Endothelial cell of umbilical vein (primary cell): ENCODE measurements around the gene FIBCD1. TPM values are rescaled to one million over a fixed set of nuclear protein-coding genes. Genes with fewer than 3 reads are reported as not detected.

Experiments
- BruUV-seq: library from RNA; stranded (reverse); fragments of 400-500 nt; replicated peaks from 2 replicates; lab custom pipeline; 2021; lab: Mats Ljungman, UMichigan
- CTCF ChIA-PET: fragments of 300-600, 350-600 bp; sonication (Branson Sonifier 250); formaldehyde crosslinking; loops from one replicate; lab custom pipeline; 2021; ENCODE audit warnings: antibody characterized with exemption, inconsistent platforms; lab: Charles Lee
- POLR2A ChIA-PET: fragments of 300-600, 350-600 bp; sonication (Branson Sonifier 250); formaldehyde crosslinking; loops from one replicate; lab custom pipeline; 2021; ENCODE audit warnings: antibody characterized with exemption, inconsistent platforms; lab: Charles Lee
- DNase-seq: peaks from one replicate; pipeline ENCODE4 v3.0.0-alpha.2; 2011; ENCODE audit warnings: low read depth, low spot score
- FAIRE-seq: peaks from 2 replicates; lab custom pipeline; 2011; peaks lifted over from hg19 to GRCh38; lab: Jason Lieb, UNC
- H2AFZ ChIP-seq: 2 replicates; pipeline ENCODE4 v1.6.0; 2012; ENCODE audit warnings: low read depth, low read length, control low read depth, inconsistent platforms
- H3K27ac ChIP-seq: 2 replicates; pipeline ENCODE4 v1.5.1; 2011; ENCODE audit warnings: low read depth, mild to moderate bottlenecking, control low read depth, low read length, moderate library complexity; ENCODE audit not compliant: insufficient read depth
- H3K27me3 ChIP-seq, 2 experiments: 2 replicates each; pipeline versions ENCODE4 v1.6.0 to v1.6.1; 2011; ENCODE audit warnings: low read length in 2 of 2, mixed read lengths in 1 of 2; ENCODE audit not compliant: control insufficient read depth in 2 of 2, insufficient read depth in 2 of 2
- H3K36me3 ChIP-seq, 2 experiments: 2 replicates in 1 of 2; 3 replicates in 1 of 2; pipeline ENCODE4 v1.5.1; 2011; ENCODE audit warnings: low read length in 2 of 2, mild to moderate bottlenecking in 1 of 2, moderate library complexity in 1 of 2; ENCODE audit not compliant: control insufficient read depth in 2 of 2, insufficient read depth in 2 of 2; ENCODE audit errors: extremely low read depth in 1 of 2
- H3K4me1 ChIP-seq: 3 replicates; pipeline ENCODE4 v1.5.1; 2011; ENCODE audit warnings: mild to moderate bottlenecking, low read length; ENCODE audit not compliant: control insufficient read depth, insufficient read depth; ENCODE audit errors: extremely low read depth
- H3K4me2 ChIP-seq: 2 replicates; pipeline ENCODE4 v1.6.1; 2011; ENCODE audit warnings: low read length, control low read depth, mixed read lengths; ENCODE audit not compliant: insufficient read depth
- H3K4me3 ChIP-seq, 3 experiments: fragments of 200-600 bp in 1 of 3; sonication (generic), shearing (Covaris generic) in 1 of 3; replicated peaks in 1 of 3; 2 replicates each; pipeline ENCODE4 v1.5.1; 2011 to 2016; ENCODE audit warnings: control low read depth in 3 of 3, low read length in 3 of 3, mild to moderate bottlenecking in 2 of 3, inconsistent platforms in 1 of 3, low read depth in 1 of 3, moderate library complexity in 1 of 3; ENCODE audit not compliant: insufficient read depth in 1 of 3
- H3K79me2 ChIP-seq: 2 replicates; pipeline ENCODE4 v1.6.0; 2012; ENCODE audit warnings: low read length, inconsistent platforms; ENCODE audit not compliant: control insufficient read depth, insufficient read depth
- H3K9ac ChIP-seq: replicated peaks from 2 replicates; pipeline ENCODE3; 2011; ENCODE audit warnings: low read length, control low read depth; ENCODE audit not compliant: insufficient read depth; ENCODE audit errors: extremely low read depth
- H3K9me1 ChIP-seq: replicated peaks from 3 replicates; pipeline ENCODE4 v1.6.0; 2011; ENCODE audit warnings: mild to moderate bottlenecking, low read length; ENCODE audit not compliant: control insufficient read depth, insufficient read depth; ENCODE audit errors: extremely low read depth
- H3K9me3 ChIP-seq: replicated peaks from 2 replicates; pipeline ENCODE4 v1.5.1; 2012; ENCODE audit warnings: low read length, inconsistent platforms; ENCODE audit not compliant: control insufficient read depth, insufficient read depth
- H4K20me1 ChIP-seq: replicated peaks from 2 replicates; pipeline ENCODE3; 2011; ENCODE audit warnings: mild to moderate bottlenecking, low read length; ENCODE audit not compliant: control insufficient read depth, insufficient read depth; ENCODE audit errors: extremely low read depth
- EZH2 ChIP-seq: IDR thresholded peaks from 2 replicates; pipeline ENCODE4 v1.6.1; 2012; ENCODE audit warnings: borderline replicate concordance, low read depth, mild to moderate bottlenecking, moderate library complexity, low read length, inconsistent platforms; ENCODE audit not compliant: severe bottlenecking
- FOS ChIP-seq: IDR thresholded peaks from 2 replicates; pipeline ENCODE4 v1.6.1; 2011; ENCODE audit warnings: mild to moderate bottlenecking, low read length, moderate library complexity, borderline replicate concordance; ENCODE audit not compliant: insufficient read depth
- GATA2 ChIP-seq: IDR thresholded peaks from 2 replicates; pipeline ENCODE4 v1.7.0; 2011; ENCODE audit warnings: low read depth, mild to moderate bottlenecking, moderate library complexity, mixed read lengths, low read length; ENCODE audit not compliant: insufficient read length, insufficient read depth
- JUN ChIP-seq: IDR thresholded peaks from 2 replicates; pipeline ENCODE4 v1.6.1; 2011; ENCODE audit warnings: borderline replicate concordance, low read depth; ENCODE audit not compliant: insufficient read length, insufficient read depth
- MAX ChIP-seq: IDR thresholded peaks from 2 replicates; pipeline ENCODE4 v1.6.1; 2011; ENCODE audit not compliant: insufficient read depth, insufficient read length
- MYC ChIP-seq: IDR thresholded peaks from one replicate; pipeline ENCODE4 v1.6.1; 2011; ENCODE audit warnings: mild to moderate bottlenecking, low read depth, low read length
- POLR2A ChIP-seq: IDR thresholded peaks from 2 replicates; pipeline ENCODE4 v1.6.1; 2012; ENCODE audit warnings: low read depth, mild to moderate bottlenecking, control low read depth, low read length
- POLR2AphosphoS5 ChIP-seq: IDR thresholded peaks from 2 replicates; pipeline ENCODE4 v1.6.1; 2012; ENCODE audit warnings: low read depth, mild to moderate bottlenecking, control low read depth, low read length, moderate library complexity; ENCODE audit not compliant: insufficient read depth
- dilution Hi-C: fragments of 300-500 bp; cut with MboI; formaldehyde crosslinking; loops from one replicate; pipeline ENCODE4 v1.15.0; 2019; ENCODE audit warnings: low sequenced_read_pairs; ENCODE audit not compliant: extremely low pct_ligation_motif_present
- intact Hi-C: fragments of 100-400 bp; cut with micrococcal nuclease; formaldehyde crosslinking; loops from one replicate; pipeline ENCODE4 v1.10.0; 2022
- polyA plus RNA-seq, 4 experiments: library from polyadenylated mRNA; depleted of rRNA in 3 of 4; stranded (reverse) in 3 of 4; unstranded in 1 of 4; fragments of >200 nt; gene quantifications; 2 replicates each; pipeline versions ENCODE4 v1.2.1 to v1.2.3, GENCODE V29; 2011 to 2012; ENCODE audit warnings: missing spikeins in 1 of 4
- total RNA-seq: library from RNA; stranded (reverse); gene quantifications from 2 replicates; pipeline ENCODE4 v1.2.3, GENCODE V29; 2021
- TF ChIP-seq, protein P1 (sequence below), 2 donors: IDR thresholded peaks; 1 replicate in 1 of 2; 2 replicates in 1 of 2; pipeline ENCODE4 v1.5.1; 2011; ENCODE audit warnings: low read length in 2 of 2, mild to moderate bottlenecking in 2 of 2, moderate library complexity in 2 of 2, control low read depth in 1 of 2, inconsistent platforms in 1 of 2, low read depth in 1 of 2; ENCODE audit not compliant: insufficient read depth in 1 of 2; ENCODE audit errors: extremely low read depth in 1 of 2

FIBCD1 gene
- total and polyA plus RNA-seq, 2 donors (not counting 3 experiments of a cell fraction or from before 2014, with no cell fraction given), result 0.14 TPM; not detected in 1

DNA sequence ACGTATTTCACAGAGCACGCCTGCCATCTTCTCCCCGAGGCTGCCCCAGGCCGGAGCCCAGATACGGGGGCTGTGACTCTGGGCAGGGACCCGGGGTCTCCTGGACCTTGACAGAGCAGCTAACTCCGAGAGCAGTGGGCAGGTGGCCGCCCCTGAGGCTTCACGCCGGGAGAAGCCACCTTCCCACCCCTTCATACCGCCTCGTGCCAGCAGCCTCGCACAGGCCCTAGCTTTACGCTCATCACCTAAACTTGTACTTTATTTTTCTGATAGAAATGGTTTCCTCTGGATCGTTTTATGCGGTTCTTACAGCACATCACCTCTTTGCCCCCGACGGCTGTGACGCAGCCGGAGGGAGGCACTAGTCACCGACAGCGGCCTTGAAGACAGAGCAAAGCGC, 52.1 kb downstream of the FIBCD1 start:
- no peaks in the 10 kb centered on the region for H3K9me1 ChIP-seq
- FAIRE-seq (no peak), DNase-seq (no peak)
- dilution Hi-C loops (no loop called here), intact Hi-C loops (no loop called here)
- no peaks in the 10 kb centered on the region for H3K9me3 ChIP-seq
- H3K27ac ChIP-seq, result no peak overlapping the region
- ChIA-PET POLR2A (no interaction called here), CTCF (interaction anchor here (3.3 kb wide), 1 partner anchor 159 kb away, joined by 14 read pairs; no protein-coding TSS in a partner anchor)
- H3K79me2 ChIP-seq, result peaks cover 3% of the 10 kb centered on the region
- no peak overlapping the region for H3K9ac ChIP-seq
- H3K4me2 ChIP-seq, result no peak overlapping the region
- H2AFZ ChIP-seq, result no peak overlapping the region
- TSS peak; percentile 21 for BruUV-seq
- no peaks in the 10 kb centered on the region for H4K20me1 ChIP-seq
- H3K4me1 ChIP-seq, result no peaks in the 10 kb centered on the region
- TF ChIP-seq FOS (no peak), JUN (no peak), POLR2AphosphoS5 (no peak), EZH2 (no peak), POLR2A (no peak), MAX (no peak), MYC (no peak), GATA2 (no peak)
- TF ChIP-seq, protein P1, sequence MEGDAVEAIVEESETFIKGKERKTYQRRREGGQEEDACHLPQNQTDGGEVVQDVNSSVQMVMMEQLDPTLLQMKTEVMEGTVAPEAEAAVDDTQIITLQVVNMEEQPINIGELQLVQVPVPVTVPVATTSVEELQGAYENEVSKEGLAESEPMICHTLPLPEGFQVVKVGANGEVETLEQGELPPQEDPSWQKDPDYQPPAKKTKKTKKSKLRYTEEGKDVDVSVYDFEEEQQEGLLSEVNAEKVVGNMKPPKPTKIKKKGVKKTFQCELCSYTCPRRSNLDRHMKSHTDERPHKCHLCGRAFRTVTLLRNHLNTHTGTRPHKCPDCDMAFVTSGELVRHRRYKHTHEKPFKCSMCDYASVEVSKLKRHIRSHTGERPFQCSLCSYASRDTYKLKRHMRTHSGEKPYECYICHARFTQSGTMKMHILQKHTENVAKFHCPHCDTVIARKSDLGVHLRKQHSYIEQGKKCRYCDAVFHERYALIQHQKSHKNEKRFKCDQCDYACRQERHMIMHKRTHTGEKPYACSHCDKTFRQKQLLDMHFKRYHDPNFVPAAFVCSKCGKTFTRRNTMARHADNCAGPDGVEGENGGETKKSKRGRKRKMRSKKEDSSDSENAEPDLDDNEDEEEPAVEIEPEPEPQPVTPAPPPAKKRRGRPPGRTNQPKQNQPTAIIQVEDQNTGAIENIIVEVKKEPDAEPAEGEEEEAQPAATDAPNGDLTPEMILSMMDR (IDR thresholded peaks at IDR 0.05; ENCODE audit: extremely low read depth in 1 of 2, insufficient read depth in 1 of 2, low read depth in 1 of 2, low read length in 2 of 2), result no peak
- H3K36me3 ChIP-seq, result peaks cover 31 to 66% of the 10 kb centered on the region in 2 experiments
- no peaks in the 10 kb centered on the region for H3K27me3 ChIP-seq
- no peak overlapping the region for H3K4me3 ChIP-seq
